Measurements from ENCODE around the gene EEFSEC.
A peak's percentile ranks its signal among the peaks of the same experiment; 100 is the strongest.

The EEFSEC gene

GRCh38 chr3:128395046-128395445 is 241.8 kb downstream of the EEFSEC start:
- no peak for DNase-seq (ENCODE audit: low read depth)

- DNase-seq (ENCODE audit: low read depth), result peak; percentile 6
Measured at GRCh38 chr3:128395500-128396162, 242.3 kb downstream of the EEFSEC start.

GRCh38 chr3:128397484-128397883 is 244.2 kb downstream of the EEFSEC start:
- DNase-seq (ENCODE audit: low read depth), result no peak

GRCh38 chr3:128398586-128398985 is 245.3 kb downstream of the EEFSEC start:
- DNase-seq (ENCODE audit: low read depth), result no peak

- no peak for DNase-seq (ENCODE audit: low read depth)
Measured at GRCh38 chr3:128399221-128399915, 246.1 kb downstream of the EEFSEC start.

GRCh38 chr3:128400671-128401070 is 247.4 kb downstream of the EEFSEC start:
- no peak for DNase-seq (ENCODE audit: low read depth)

- no peak for DNase-seq (ENCODE audit: low read depth)
Measured at GRCh38 chr3:128402319-128402718, 249.0 kb downstream of the EEFSEC start.

GRCh38 chr3:128402998-128403397 is 249.7 kb downstream of the EEFSEC start:
- no peak for DNase-seq (ENCODE audit: low read depth)

- no peak for DNase-seq (ENCODE audit: low read depth)
Measured at GRCh38 chr3:128404276-128405068, 251.2 kb downstream of the EEFSEC start.

GRCh38 chr3:128405554-128406277 is 252.4 kb downstream of the EEFSEC start:
- DNase-seq (ENCODE audit: low read depth), result no peak

GRCh38 chr3:128407247-128407646 is 254.0 kb downstream of the EEFSEC start:
- DNase-seq (ENCODE audit: low read depth), result no peak

- no peak for DNase-seq (ENCODE audit: low read depth)
Measured at GRCh38 chr3:128408012-128408692, 254.9 kb downstream of the EEFSEC start.

GRCh38 chr3:128408693-128409623 is 255.7 kb downstream of the EEFSEC start:
- no peak for DNase-seq (ENCODE audit: low read depth)

GRCh38 chr3:128409624-128410581 is 256.6 kb downstream of the EEFSEC start:
- no peak for DNase-seq (ENCODE audit: low read depth)

GRCh38 chr3:128410669-128411573 is 257.6 kb downstream of the EEFSEC start:
- no peak for DNase-seq (ENCODE audit: low read depth)

- no peak for DNase-seq (ENCODE audit: low read depth)
Measured at GRCh38 chr3:128411574-128412064, 258.3 kb downstream of the EEFSEC start.

- DNase-seq (ENCODE audit: low read depth), result no peak
Measured at GRCh38 chr3:128412180-128413002, 259.1 kb downstream of the EEFSEC start.
